ENCODE data around the gene UQCRQ.

The UQCRQ gene

DNA sequence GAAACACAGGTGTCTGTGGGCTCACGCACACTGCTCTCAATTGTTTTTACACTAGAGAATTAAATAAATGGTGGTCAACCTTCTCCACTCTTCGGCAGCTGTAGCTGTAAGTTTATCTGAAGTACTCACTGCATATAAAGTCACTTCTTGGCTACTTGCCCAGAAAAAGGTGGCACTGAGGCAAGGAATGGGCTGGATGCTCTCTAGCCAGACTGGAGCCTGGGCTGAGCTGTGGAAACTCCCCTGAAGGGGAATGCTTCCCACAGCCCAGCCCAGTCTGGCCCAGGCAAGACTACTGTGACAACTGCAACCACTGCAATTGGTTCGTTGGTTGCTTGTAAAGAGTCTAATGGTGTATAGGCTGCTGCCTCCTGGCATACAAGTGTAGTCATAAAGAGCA is 11.5 kb downstream of the UQCRQ start:
- Histone ChIP-seq H3K9me3 (ENCODE audit: insufficient read depth, low read depth, low read length) (no peaks in the 10 kb centered on the region), H3K9me2 (replicated peaks; ENCODE audit: low read depth, low read length) (no peaks in the 10 kb centered on the region), H4K20me1 (ENCODE audit: insufficient read depth, low read length, poor library complexity, severe bottlenecking) (no peaks in the 10 kb centered on the region), H3K27me3 (ENCODE audit: insufficient read depth, low read length, poor library complexity, severe bottlenecking) (no peaks in the 10 kb centered on the region), H3K9ac (ENCODE audit: low read depth, low read length, poor library complexity, severe bottlenecking) (no peak overlapping the region), H3K36me3 (ENCODE audit: insufficient read depth, low read length) (peaks cover 12% of the 10 kb centered on the region; the same call in 1 of the 2 replicates), H3K4me1 (ENCODE audit: insufficient read depth, low read length, poor library complexity, severe bottlenecking) (no peaks in the 10 kb centered on the region), H3F3A (ENCODE audit: low read depth) (no peaks in the 10 kb centered on the region), H3K4me3 (ENCODE audit: low read length, poor library complexity, severe bottlenecking) (no peak overlapping the region), H3K79me2 (ENCODE audit: insufficient read depth, low read length) (no peaks in the 10 kb centered on the region), H2AFZ (ENCODE audit: low read length) (no peak overlapping the region), H3K4me2 (ENCODE audit: low read depth, low read length, poor library complexity, severe bottlenecking) (no peak overlapping the region)
- no peak for TF ChIP-seq EZH2phosphoT487 (IDR thresholded peaks at IDR 0.05; ENCODE audit: borderline replicate concordance)
- TF ChIP-seq, protein P1, sequence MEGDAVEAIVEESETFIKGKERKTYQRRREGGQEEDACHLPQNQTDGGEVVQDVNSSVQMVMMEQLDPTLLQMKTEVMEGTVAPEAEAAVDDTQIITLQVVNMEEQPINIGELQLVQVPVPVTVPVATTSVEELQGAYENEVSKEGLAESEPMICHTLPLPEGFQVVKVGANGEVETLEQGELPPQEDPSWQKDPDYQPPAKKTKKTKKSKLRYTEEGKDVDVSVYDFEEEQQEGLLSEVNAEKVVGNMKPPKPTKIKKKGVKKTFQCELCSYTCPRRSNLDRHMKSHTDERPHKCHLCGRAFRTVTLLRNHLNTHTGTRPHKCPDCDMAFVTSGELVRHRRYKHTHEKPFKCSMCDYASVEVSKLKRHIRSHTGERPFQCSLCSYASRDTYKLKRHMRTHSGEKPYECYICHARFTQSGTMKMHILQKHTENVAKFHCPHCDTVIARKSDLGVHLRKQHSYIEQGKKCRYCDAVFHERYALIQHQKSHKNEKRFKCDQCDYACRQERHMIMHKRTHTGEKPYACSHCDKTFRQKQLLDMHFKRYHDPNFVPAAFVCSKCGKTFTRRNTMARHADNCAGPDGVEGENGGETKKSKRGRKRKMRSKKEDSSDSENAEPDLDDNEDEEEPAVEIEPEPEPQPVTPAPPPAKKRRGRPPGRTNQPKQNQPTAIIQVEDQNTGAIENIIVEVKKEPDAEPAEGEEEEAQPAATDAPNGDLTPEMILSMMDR (conservative IDR thresholded peaks at IDR 0.05; ENCODE audit: low read length): no peak

DNA sequence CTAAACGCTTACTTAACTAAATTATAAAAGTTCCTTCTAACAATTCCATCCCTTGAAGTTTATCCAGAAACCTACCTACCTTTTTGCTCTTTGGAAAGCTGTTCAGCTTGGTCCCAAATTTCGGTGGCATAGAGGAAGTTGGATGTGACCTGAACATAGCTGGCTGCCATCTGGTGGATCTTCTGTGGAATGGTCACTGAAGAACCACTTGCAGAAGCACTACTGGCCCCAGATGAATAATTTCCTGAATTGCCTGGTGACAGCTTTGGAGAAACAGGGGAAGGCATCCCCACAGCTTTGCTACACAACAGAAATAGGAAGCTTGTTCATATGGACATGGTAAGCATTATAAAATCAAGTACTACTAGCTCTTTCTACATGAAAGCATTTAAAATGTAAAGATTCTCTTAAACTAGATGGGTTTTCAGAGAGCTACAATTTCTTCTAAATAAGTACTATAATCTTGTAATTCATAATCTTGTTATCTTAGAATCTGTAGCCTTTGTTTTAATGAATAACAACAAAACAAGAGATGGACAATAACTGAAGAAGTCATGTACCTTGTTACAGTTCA is 16.9 kb downstream of the UQCRQ start:
- TF ChIP-seq, protein P1 (conservative IDR thresholded peaks at IDR 0.05; ENCODE audit: low read length): peak; percentile 58
- no peak for TF ChIP-seq EZH2phosphoT487 (IDR thresholded peaks at IDR 0.05; ENCODE audit: borderline replicate concordance)
- Histone ChIP-seq H3K9me3 (ENCODE audit: insufficient read depth, low read depth, low read length) (no peaks in the 10 kb centered on the region), H4K20me1 (ENCODE audit: insufficient read depth, low read length, poor library complexity, severe bottlenecking) (no peaks in the 10 kb centered on the region), H2AFZ (ENCODE audit: low read length) (no peak overlapping the region), H3K9me2 (replicated peaks; ENCODE audit: low read depth, low read length) (no peaks in the 10 kb centered on the region), H3K9ac (ENCODE audit: low read depth, low read length, poor library complexity, severe bottlenecking) (no peak overlapping the region), H3K79me2 (ENCODE audit: insufficient read depth, low read length) (no peaks in the 10 kb centered on the region), H3F3A (ENCODE audit: low read depth) (no peaks in the 10 kb centered on the region), H3K36me3 (ENCODE audit: insufficient read depth, low read length) (peaks cover 33% of the 10 kb centered on the region; the same call in 1 of the 2 replicates), H3K27me3 (ENCODE audit: insufficient read depth, low read length, poor library complexity, severe bottlenecking) (no peaks in the 10 kb centered on the region), H3K4me1 (ENCODE audit: insufficient read depth, low read length, poor library complexity, severe bottlenecking) (no peaks in the 10 kb centered on the region), H3K4me2 (ENCODE audit: low read depth, low read length, poor library complexity, severe bottlenecking) (no peak overlapping the region), H3K4me3 (ENCODE audit: low read length, poor library complexity, severe bottlenecking) (no peak overlapping the region)

DNA sequence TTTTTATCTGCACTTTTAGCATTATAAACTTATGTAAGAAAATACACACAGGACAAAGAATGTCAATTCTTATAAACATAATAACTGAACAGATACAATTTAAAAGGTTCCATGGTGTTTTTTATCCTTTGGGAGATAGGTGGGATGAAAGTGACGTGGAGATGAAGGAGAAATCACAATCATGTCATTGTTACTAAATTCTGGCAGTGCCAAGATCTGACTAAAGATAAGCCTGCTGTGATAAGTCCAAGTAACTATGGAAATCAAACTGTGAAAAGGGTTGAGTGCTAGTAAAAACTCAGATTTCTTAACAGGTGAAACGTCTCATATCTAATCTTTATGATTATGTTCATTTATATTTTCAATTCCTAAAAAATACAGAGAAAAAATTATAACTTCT is 18.1 kb downstream of the UQCRQ start:
- Histone ChIP-seq H3K4me2 (ENCODE audit: low read depth, low read length, poor library complexity, severe bottlenecking) (no peak overlapping the region), H3K9me2 (replicated peaks; ENCODE audit: low read depth, low read length) (no peaks in the 10 kb centered on the region), H2AFZ (ENCODE audit: low read length) (no peak overlapping the region), H3K4me1 (ENCODE audit: insufficient read depth, low read length, poor library complexity, severe bottlenecking) (no peaks in the 10 kb centered on the region), H3K4me3 (ENCODE audit: low read length, poor library complexity, severe bottlenecking) (no peak overlapping the region), H4K20me1 (ENCODE audit: insufficient read depth, low read length, poor library complexity, severe bottlenecking) (no peaks in the 10 kb centered on the region), H3K79me2 (ENCODE audit: insufficient read depth, low read length) (no peaks in the 10 kb centered on the region), H3K27me3 (ENCODE audit: insufficient read depth, low read length, poor library complexity, severe bottlenecking) (no peaks in the 10 kb centered on the region), H3F3A (ENCODE audit: low read depth) (no peaks in the 10 kb centered on the region), H3K36me3 (ENCODE audit: insufficient read depth, low read length) (peaks cover 33% of the 10 kb centered on the region; the same call in 1 of the 2 replicates), H3K9me3 (ENCODE audit: insufficient read depth, low read depth, low read length) (no peaks in the 10 kb centered on the region), H3K9ac (ENCODE audit: low read depth, low read length, poor library complexity, severe bottlenecking) (no peak overlapping the region)
- TF ChIP-seq, protein P1 (conservative IDR thresholded peaks at IDR 0.05; ENCODE audit: low read length): no peak
- TF ChIP-seq EZH2phosphoT487 (IDR thresholded peaks at IDR 0.05; ENCODE audit: borderline replicate concordance): no peak

Measured in Loucy (cell line).